HG03575 (cell line): ENCODE measurements around the gene PISD.

Experiments used
- ATAC-seq: cut with Tn5 transposase; IDR thresholded peaks from one replicate; pipeline ENCODE4 v1.9.1; 2021; ENCODE audit not compliant: unreplicated experiment, insufficient number of reproducible peaks, low FRiP score; ENCODE audit errors: extremely low read depth

PISD gene

GRCh38 chr22:31586137-31586920 is 75.7 kb downstream of the PISD start:
- ATAC-seq: no peak

- ATAC-seq: no peak
Observed at GRCh38 chr22:31585161-31585859, 76.7 kb downstream of the PISD start.

- ATAC-seq: no peak
Observed at GRCh38 chr22:31584804-31585160, 77.2 kb downstream of the PISD start.

- no peak for ATAC-seq
Observed at GRCh38 chr22:31583861-31584485, 78.0 kb downstream of the PISD start.

GRCh38 chr22:31579835-31580242 is 82.2 kb downstream of the PISD start:
- ATAC-seq: no peak

GRCh38 chr22:31578171-31578570 is 83.8 kb downstream of the PISD start:
- ATAC-seq: no peak

- no peak for ATAC-seq
Observed at GRCh38 chr22:31577711-31578110, 84.3 kb downstream of the PISD start.

GRCh38 chr22:31575190-31575589 is 86.8 kb downstream of the PISD start:
- no peak for ATAC-seq

- ATAC-seq: no peak
Observed at GRCh38 chr22:31574055-31574670, 87.9 kb downstream of the PISD start.

GRCh38 chr22:31572939-31573338 is 89.1 kb downstream of the PISD start:
- ATAC-seq: no peak

GRCh38 chr22:31569126-31569525 is 92.9 kb downstream of the PISD start:
- no peak for ATAC-seq
